ENCODE data around the gene NTM.

- TF ChIP-seq, protein P1, sequence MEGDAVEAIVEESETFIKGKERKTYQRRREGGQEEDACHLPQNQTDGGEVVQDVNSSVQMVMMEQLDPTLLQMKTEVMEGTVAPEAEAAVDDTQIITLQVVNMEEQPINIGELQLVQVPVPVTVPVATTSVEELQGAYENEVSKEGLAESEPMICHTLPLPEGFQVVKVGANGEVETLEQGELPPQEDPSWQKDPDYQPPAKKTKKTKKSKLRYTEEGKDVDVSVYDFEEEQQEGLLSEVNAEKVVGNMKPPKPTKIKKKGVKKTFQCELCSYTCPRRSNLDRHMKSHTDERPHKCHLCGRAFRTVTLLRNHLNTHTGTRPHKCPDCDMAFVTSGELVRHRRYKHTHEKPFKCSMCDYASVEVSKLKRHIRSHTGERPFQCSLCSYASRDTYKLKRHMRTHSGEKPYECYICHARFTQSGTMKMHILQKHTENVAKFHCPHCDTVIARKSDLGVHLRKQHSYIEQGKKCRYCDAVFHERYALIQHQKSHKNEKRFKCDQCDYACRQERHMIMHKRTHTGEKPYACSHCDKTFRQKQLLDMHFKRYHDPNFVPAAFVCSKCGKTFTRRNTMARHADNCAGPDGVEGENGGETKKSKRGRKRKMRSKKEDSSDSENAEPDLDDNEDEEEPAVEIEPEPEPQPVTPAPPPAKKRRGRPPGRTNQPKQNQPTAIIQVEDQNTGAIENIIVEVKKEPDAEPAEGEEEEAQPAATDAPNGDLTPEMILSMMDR (conservative IDR thresholded peaks at IDR 0.05; ENCODE audit: low read depth, low read length) = no peak
- TF ChIP-seq EZH2 (IDR thresholded peaks at IDR 0.05; ENCODE audit: borderline replicate concordance, low read depth, low read length, poor library complexity, severe bottlenecking) = no peak
These were observed 772.1 kb downstream of the NTM start for GRCh38 chr11:132142554-132142953.
